Fibroblast of pulmonary artery (primary cell): Measurements from ENCODE around the gene RASGRP1.

Source experiments
- DNase-seq: peaks from one replicate; pipeline ENCODE4 v3.0.0-alpha.2; 2010; ENCODE audit warnings: low read depth
- H3K4me3 ChIP-seq: replicated peaks from 2 replicates; pipeline ENCODE4 v1.5.1; 2011; ENCODE audit warnings: low read depth, mild to moderate bottlenecking, control low read depth, low read length, moderate library complexity
- CTCF ChIP-seq: IDR thresholded peaks from 2 replicates; pipeline ENCODE4 v1.5.1; 2011; ENCODE audit warnings: mild to moderate bottlenecking, control low read depth, low read length, inconsistent platforms; ENCODE audit errors: missing control alignments

RASGRP1 gene

GRCh38 chr15:38608682-38609081, 44.1 kb upstream of the RASGRP1 start:
- DNase-seq = no peak
- no peak for TF ChIP-seq CTCF
- no peak overlapping the region for H3K4me3 ChIP-seq

GRCh38 chr15:38605744-38606143, 41.1 kb upstream of the RASGRP1 start:
- DNase-seq = no peak
- no peak overlapping the region for H3K4me3 ChIP-seq
- no peak for TF ChIP-seq CTCF

GRCh38 chr15:38603672-38604071, 39.1 kb upstream of the RASGRP1 start:
- DNase-seq = no peak
- H3K4me3 ChIP-seq = no peak overlapping the region
- TF ChIP-seq CTCF = no peak

GRCh38 chr15:38602910-38603670, 38.5 kb upstream of the RASGRP1 start:
- DNase-seq = no peak
- no peak for TF ChIP-seq CTCF
- no peak overlapping the region for H3K4me3 ChIP-seq

- TF ChIP-seq CTCF = no peak
- DNase-seq = no peak
- H3K4me3 ChIP-seq = no peak overlapping the region
These were observed 35.6 kb upstream of the RASGRP1 start for GRCh38 chr15:38600236-38600635.

- no peak overlapping the region for H3K4me3 ChIP-seq
- no peak for DNase-seq
- TF ChIP-seq CTCF = no peak
These were observed 34.1 kb upstream of the RASGRP1 start for GRCh38 chr15:38598749-38599148.

GRCh38 chr15:38597219-38597800, 32.7 kb upstream of the RASGRP1 start:
- H3K4me3 ChIP-seq = no peak overlapping the region
- TF ChIP-seq CTCF = no peak
- no peak for DNase-seq
